ENCODE data around the gene NAGPA.

The NAGPA gene

DNA sequence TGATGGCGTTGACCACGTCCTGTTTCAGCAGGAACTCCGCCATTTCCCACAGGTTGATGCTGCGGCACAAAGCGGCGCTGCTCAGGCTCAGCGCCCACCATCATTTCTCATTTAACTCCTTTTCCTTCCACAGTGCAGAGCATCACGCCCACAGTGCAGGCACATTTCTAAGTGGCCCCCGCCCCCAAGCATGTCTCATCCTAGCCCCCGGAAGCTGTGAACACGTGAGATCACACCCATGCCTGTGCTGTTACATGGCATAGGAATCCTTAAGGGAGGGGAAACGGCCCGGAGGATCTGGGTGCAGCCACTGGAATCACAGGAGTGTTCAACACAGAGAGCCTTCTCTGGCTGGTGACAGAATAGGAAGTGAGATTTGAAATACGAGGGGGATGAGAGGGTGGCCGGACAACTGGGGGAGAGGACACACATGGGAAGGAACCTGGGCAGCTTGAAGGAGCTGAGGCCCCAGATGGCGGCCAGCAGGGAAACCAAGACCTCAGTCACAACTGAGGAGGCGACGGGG is 4.7 kb downstream of the NAGPA start:
- Histone ChIP-seq H3K9me2 (ENCODE audit: low read depth, low read length) (no peaks in the 10 kb centered on the region), H3K27ac (ENCODE audit: low read depth, low read length, poor library complexity, severe bottlenecking) (no peak overlapping the region), H3K4me1 (ENCODE audit: insufficient read depth, low read length, severe bottlenecking) (peaks cover 9% of the 10 kb centered on the region), H3F3A (ENCODE audit: insufficient read depth, low read length) (no peaks in the 10 kb centered on the region), H3K4me2 (ENCODE audit: low read length) (no peak overlapping the region), H3K9me3 (ENCODE audit: low read length) (no peaks in the 10 kb centered on the region), H4K20me1 (ENCODE audit: insufficient read depth, low read length) (no peaks in the 10 kb centered on the region), H2AFZ (ENCODE audit: low read length) (no peak overlapping the region), H3K36me3 (ENCODE audit: insufficient read depth, low read length) (no peaks in the 10 kb centered on the region), H3K9ac (ENCODE audit: low read length) (no peak overlapping the region), H3K4me3 (ENCODE audit: low read depth, low read length, poor library complexity, severe bottlenecking) (no peak overlapping the region), H3K79me2 (ENCODE audit: insufficient read depth, low read length) (no peaks in the 10 kb centered on the region), H3K27me3 (ENCODE audit: insufficient read depth, low read length) (no peaks in the 10 kb centered on the region)
- TF ChIP-seq EZH2 (IDR thresholded peaks at IDR 0.05; ENCODE audit: borderline replicate concordance, low read length), result no peak
- TF ChIP-seq, protein P1, sequence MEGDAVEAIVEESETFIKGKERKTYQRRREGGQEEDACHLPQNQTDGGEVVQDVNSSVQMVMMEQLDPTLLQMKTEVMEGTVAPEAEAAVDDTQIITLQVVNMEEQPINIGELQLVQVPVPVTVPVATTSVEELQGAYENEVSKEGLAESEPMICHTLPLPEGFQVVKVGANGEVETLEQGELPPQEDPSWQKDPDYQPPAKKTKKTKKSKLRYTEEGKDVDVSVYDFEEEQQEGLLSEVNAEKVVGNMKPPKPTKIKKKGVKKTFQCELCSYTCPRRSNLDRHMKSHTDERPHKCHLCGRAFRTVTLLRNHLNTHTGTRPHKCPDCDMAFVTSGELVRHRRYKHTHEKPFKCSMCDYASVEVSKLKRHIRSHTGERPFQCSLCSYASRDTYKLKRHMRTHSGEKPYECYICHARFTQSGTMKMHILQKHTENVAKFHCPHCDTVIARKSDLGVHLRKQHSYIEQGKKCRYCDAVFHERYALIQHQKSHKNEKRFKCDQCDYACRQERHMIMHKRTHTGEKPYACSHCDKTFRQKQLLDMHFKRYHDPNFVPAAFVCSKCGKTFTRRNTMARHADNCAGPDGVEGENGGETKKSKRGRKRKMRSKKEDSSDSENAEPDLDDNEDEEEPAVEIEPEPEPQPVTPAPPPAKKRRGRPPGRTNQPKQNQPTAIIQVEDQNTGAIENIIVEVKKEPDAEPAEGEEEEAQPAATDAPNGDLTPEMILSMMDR (IDR thresholded peaks at IDR 0.05; ENCODE audit: low read length), result no peak

DNA sequence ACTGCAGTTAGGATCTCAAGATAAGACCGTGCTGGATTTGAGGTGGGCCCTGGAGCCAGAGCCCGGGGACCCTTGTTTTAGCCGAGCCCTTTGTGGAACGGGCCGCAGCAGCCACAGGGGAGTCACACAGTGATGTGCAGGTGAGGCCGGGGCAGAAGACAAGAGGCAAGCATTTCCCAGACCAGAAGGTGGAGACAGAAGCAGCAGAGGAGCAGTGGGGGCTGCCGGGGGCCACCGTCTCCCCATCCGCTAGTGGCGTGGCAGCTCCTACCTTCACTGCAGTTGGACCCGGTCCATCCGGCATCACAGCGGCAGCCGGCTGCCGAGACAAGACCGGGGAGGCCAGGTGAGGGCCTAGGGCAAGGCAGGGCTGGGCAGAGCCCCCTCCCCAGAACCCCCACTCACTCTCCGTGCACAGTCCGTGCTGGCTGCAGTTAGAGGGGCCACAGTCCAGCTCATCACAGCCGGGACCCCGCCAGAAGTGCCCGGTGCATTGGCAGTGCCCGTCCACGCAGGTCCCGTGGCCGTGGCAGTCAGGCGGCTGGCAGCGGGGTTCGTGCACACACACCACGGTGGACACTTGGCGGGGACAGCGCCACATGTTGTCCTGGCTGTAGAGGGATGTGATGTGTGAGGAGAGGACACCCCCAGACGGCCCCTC is 6.0 kb downstream of the NAGPA start:
- Histone ChIP-seq H3K4me1 (ENCODE audit: insufficient read depth, low read length, severe bottlenecking) (peaks cover 3% of the 10 kb centered on the region), H3K27me3 (ENCODE audit: insufficient read depth, low read length) (no peaks in the 10 kb centered on the region), H3K79me2 (ENCODE audit: insufficient read depth, low read length) (no peaks in the 10 kb centered on the region), H3K27ac (ENCODE audit: low read depth, low read length, poor library complexity, severe bottlenecking) (no peak overlapping the region), H3K4me2 (ENCODE audit: low read length) (no peak overlapping the region), H3K9ac (ENCODE audit: low read length) (no peak overlapping the region), H3K36me3 (ENCODE audit: insufficient read depth, low read length) (no peaks in the 10 kb centered on the region), H2AFZ (ENCODE audit: low read length) (no peak overlapping the region), H4K20me1 (ENCODE audit: insufficient read depth, low read length) (no peaks in the 10 kb centered on the region), H3K4me3 (ENCODE audit: low read depth, low read length, poor library complexity, severe bottlenecking) (no peak overlapping the region), H3F3A (ENCODE audit: insufficient read depth, low read length) (no peaks in the 10 kb centered on the region), H3K9me2 (ENCODE audit: low read depth, low read length) (no peaks in the 10 kb centered on the region), H3K9me3 (ENCODE audit: low read length) (no peaks in the 10 kb centered on the region)
- TF ChIP-seq, protein P1 (IDR thresholded peaks at IDR 0.05; ENCODE audit: low read length), result no peak
- TF ChIP-seq EZH2 (IDR thresholded peaks at IDR 0.05; ENCODE audit: borderline replicate concordance, low read length), result no peak

DNA sequence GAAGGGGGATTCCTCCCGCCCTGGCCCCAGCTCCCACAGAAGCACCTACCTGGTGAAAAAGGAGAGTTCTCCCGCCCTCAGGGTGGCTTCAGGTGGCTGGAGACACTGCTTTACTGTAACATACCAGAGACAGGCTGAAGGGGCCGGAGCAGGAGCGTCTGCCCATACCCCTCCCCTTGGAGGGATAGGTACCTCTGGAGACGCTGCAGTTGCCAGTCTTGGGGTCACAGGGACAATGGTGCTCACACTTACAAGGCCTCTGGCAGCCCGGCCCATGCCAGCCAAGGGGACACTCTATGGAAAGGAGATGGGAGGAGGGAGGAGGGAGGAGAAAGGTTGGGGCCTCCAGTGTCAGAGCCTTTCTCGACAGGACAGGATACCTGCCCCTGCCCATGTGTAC is 6.6 kb downstream of the NAGPA start:
- no peaks in the 10 kb centered on the region for H3K36me3 ChIP-seq (ENCODE audit: insufficient read depth, low read length)

More for the DNA sequence above, 6.6 kb downstream of the NAGPA start:
- H3F3A ChIP-seq (ENCODE audit: insufficient read depth, low read length), result no peaks in the 10 kb centered on the region
- H4K20me1 ChIP-seq (ENCODE audit: insufficient read depth, low read length), result no peaks in the 10 kb centered on the region
- H3K4me1 ChIP-seq (ENCODE audit: insufficient read depth, low read length, severe bottlenecking), result no peaks in the 10 kb centered on the region
- no peaks in the 10 kb centered on the region for H3K9me3 ChIP-seq (ENCODE audit: low read length)
- H3K27me3 ChIP-seq (ENCODE audit: insufficient read depth, low read length), result no peaks in the 10 kb centered on the region
- no peak for TF ChIP-seq EZH2 (IDR thresholded peaks at IDR 0.05; ENCODE audit: borderline replicate concordance, low read length)
- TF ChIP-seq, protein P1 (IDR thresholded peaks at IDR 0.05; ENCODE audit: low read length), result no peak
- H3K9ac ChIP-seq (ENCODE audit: low read length), result no peak overlapping the region
- no peaks in the 10 kb centered on the region for H3K9me2 ChIP-seq (ENCODE audit: low read depth, low read length)
- H3K4me2 ChIP-seq (ENCODE audit: low read length), result no peak overlapping the region
- no peaks in the 10 kb centered on the region for H3K79me2 ChIP-seq (ENCODE audit: insufficient read depth, low read length)
- H3K4me3 ChIP-seq (ENCODE audit: low read depth, low read length, poor library complexity, severe bottlenecking), result no peak overlapping the region
- no peak overlapping the region for H3K27ac ChIP-seq (ENCODE audit: low read depth, low read length, poor library complexity, severe bottlenecking)
- H2AFZ ChIP-seq (ENCODE audit: low read length), result no peak overlapping the region

Data from OCI-LY1 (cell line).